GM18861 (cell line): ENCODE data around the gene PRICKLE3.
"Not testable (repeated sequence)": the region's sequence is repeated elsewhere in the genome, so short reads cannot be mapped to it uniquely, and the experiment has no call there.

Experiments used
- ATAC-seq: cut with Tn5 transposase; IDR thresholded peaks from one replicate; pipeline ENCODE4 v1.9.1; 2021; ENCODE audit not compliant: unreplicated experiment

The PRICKLE3 gene

GRCh38 chrX:49183701-49184281 is 2.4 kb downstream of the PRICKLE3 start:
- no peak for ATAC-seq

DNA sequence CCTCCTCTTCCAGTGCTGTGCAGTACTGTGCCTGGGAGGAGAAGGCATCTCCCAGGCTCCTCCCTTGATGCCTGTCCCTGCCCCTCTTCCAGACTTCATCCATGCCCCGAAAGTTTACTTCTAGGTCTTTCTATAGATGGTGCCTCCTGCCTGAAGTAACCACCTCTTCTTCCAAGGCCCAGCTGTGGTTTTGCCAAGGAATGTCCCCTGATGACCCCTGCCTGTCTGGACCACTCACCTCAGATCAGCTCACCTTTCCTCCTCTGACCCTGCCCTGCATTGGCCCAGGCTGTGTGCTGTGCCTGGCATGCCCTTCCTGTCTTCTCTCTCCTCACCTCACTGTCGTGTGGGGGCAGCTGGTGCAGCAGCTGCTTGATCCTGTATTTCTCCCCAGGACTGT is 6.8 kb downstream of the PRICKLE3 start:
- ATAC-seq, result no peak

- no peak for ATAC-seq
These were observed 7.6 kb downstream of the PRICKLE3 start for GRCh38 chrX:49178537-49178936.

- no peak for ATAC-seq
These were observed 8.2 kb downstream of the PRICKLE3 start for GRCh38 chrX:49177873-49178480.

- no peak for ATAC-seq
These were observed 8.8 kb downstream of the PRICKLE3 start for GRCh38 chrX:49177338-49177833.

DNA sequence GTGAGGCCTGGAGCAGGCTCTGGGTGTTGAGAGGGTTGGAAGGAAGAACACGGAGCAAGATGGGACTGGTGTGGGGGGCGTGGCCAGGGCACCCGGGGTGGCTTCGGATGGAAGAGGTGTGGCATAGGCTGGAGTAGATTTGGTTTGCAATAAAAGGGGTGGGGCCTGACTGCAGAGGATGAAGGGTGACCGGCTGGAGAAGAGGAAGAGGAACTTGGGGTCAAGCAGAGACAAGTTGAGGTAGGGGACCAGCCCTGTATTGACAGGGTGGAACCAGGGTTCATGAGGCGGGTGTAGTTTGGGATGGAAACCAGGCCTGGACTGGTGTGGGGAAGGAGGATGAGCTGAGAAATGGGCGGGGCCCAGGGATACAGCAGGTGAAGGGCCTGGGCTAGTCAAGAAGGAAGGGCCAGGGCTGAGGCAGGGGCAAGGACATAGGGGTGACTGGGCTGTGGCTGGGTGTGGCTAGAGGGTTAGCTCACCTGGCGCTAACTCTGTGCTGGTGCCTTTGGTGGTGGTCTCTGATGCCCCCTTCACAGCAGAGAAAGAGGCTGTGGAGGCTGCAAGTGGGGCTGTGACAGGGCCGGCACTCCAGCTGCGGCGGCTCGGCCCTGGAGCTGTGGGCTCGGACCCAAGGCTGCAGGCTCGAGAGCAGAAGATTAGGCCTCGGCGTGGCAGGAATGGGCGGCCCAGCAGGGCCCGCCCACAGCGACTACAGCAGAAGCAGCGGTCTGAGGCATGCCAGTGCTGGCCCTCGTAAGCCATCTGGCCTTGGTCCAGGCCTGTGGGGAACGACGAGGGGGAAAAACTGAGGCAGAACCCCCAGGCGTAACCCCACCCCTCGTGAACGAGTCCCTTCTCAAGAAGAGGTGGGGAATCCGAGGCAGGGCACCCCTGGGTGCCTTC is 9.5 kb downstream of the PRICKLE3 start:
- no peak for ATAC-seq

DNA sequence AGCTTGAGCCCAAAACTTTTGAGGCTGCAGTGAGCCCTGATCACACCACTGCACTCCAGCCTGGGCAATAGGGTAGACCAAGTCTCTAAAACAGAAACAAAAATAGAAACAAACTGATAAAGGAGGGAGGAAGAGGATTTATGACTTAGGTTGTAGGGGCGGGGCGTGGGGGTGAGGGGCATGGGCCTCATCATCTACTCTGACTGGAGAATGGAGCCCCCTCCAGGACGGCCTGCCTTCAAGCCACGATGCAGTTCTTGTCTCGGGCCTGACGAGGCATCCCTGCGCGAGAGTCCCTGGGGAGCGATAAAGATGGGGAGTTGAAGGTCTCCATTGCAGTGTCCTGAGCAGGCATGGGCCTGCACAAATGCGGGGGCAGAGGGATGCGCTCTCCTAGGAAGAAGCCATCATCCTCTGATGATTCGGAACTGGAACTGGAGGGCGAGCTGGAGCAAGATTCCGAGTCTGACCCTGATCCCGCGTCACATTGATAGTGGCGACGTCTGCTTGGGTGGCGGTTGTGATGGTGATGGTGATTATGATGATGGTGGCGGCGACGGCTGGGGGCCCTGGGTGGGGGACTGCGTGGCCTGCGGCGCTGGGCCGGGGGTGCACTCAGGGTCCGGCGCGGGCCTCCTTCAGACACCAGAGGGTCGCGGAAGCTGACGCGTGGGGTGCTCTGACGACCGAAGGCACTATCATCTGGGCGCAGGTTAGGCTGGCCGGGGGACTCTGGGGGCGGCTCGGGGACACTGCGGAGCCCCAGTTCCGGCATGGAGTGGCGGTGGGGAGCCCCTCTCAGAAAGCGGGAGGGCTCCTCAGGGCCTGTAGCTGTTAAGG is 10.5 kb downstream of the PRICKLE3 start:
- ATAC-seq, result no peak

DNA sequence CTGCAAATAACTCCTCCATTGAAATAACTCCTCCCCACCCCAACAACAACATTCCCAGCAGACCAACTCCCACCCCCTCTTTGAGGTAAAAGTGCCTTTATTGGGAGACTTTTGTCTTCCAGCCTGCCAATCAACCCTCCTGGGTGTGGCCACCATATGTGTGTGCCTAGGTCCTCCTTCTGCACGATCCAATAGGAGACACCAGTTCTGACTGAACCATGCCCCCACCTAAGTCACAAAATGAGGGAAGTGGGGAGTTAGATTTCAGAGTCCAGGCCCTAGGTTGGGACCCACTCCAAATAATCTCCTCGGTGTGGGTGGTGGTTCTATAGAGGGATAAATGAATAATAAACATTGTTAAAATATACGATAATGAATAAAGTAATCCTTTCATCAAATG is 11.4 kb downstream of the PRICKLE3 start:
- no peak for ATAC-seq

- not testable (repeated sequence) for ATAC-seq
These were observed 12.6 kb downstream of the PRICKLE3 start for GRCh38 chrX:49173544-49173943.

GRCh38 chrX:49172280-49172780 is 13.8 kb downstream of the PRICKLE3 start:
- peak; percentile 70 for ATAC-seq

- ATAC-seq, result no peak
These were observed 14.4 kb downstream of the PRICKLE3 start, which contains the start of gene PLP2 for GRCh38 chrX:49171752-49172279. PLP2 (plus strand) TSS chrX:49171898; CDS start chrX:49172001, 103 bp downstream.

- ATAC-seq, result no peak
These were observed 18.4 kb downstream of the PRICKLE3 start for GRCh38 chrX:49167740-49168108.

DNA sequence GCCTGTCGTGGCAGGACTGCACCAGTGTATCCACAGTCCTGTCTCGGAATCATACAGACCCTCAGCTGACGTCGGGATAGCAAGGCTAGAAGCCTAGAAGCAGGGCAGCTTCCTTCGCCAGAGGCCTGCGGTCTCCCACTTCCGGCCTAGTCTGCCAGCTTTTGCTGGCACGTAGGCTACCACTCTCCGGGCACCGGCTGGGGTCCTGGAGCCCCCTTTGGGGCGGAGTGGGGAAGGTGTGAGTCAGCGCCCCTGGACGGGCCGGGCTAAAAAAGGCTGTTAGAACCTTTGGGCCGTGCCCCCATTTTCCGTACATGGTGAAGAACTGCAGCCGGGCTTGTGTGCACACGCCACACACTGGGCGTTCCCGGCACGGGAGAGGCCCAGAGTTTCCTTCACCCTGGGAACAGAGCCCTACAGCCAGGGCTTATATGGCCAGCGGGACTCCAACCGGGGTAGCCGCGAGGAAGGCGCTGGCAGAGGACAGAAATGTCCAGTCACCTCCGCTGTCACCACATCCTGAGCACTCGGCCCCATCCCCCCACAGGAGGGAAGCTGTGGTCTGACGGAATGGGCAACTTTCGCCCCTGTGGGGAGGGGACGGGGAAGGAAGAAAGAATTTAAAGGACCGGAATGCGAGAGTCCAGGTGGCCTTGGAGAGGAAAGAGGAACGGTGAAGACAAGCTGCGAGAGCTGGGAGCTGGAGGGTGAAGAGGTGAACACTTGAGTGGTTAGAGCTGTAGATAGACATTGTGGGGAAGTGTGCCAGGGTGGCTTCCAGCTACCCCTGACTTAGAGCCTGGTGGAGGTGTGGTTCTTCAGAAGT is 19.0 kb downstream of the PRICKLE3 start:
- ATAC-seq, result peak; percentile 26

- ATAC-seq, result peak; percentile 24
These were observed 20.0 kb downstream of the PRICKLE3 start for GRCh38 chrX:49165901-49166881.

DNA sequence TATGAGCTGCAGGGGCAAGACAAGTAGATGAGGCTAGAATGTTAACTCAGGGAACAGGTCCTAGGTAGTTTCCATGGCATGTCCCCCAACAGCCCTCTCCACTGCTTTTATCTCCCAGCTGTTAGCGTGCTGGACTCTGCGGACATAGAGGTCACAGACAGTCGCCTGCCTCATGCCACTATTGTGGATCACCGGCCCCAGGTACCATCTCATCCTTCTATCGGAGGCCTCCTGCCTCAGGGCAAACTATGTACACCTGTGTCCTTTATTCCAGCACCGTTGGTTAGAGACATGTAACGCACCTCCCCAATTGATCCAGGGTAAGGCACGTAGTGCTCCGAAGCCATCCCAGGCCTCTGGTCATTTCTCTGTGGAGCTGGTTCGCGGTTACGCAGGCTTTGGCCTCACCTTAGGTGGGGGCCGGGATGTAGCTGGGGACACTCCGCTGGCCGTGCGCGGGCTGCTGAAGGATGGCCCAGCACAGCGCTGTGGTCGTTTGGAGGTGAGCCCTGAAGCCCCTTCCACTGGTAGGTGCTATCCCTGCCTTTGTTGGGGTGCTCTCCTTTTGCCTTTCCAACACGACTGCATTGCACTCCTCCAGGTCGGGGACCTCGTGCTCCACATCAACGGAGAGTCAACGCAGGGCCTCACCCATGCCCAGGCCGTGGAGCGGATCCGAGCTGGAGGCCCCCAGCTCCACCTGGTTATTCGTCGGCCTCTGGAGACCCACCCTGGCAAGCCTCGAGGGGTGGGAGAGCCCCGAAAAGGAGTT is 21.4 kb downstream of the PRICKLE3 start:
- ATAC-seq, result no peak

DNA sequence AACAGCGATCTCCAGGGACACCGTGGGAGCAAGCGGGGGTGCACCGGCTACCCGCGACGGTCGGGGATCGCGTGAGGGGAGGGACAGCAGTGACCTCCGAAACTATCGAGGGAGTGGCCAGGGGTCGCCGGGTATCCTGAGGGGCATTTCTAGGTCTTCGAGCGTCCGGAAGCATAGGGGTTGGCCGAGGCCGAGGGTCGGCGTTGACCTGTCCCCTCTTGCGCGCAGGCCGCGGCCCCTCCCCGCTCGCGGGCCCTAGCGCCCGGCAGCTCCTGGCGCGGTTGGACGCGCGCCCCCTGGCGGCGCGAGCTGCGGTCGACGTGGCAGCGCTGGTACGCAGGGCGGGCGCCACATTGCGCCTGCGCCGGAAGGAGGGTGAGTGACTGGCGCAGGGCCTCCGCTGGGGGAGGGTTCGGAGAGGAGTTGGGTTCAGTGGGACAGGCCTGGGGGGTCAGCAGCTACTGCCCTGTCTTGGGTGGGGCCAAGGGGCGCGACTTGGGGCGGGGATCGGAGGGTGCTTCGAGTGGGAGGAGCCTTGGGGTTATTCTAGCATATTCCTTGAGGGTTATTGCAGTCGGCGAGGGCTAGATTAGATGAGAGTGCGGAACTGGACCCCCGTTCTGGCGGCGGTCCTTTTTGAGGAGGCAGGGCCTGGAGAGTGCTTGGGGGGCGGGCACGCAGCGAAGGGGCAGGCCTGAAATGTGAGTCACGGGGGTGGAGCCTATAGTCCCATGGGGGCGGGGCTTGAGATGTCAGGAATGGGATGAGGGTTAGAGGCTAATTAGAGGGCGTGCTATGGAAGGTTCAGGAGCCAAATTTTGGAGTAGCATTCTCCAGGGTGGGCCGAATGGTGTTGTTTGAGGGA is 22.4 kb downstream of the PRICKLE3 start:
- peak; percentile 45 for ATAC-seq

GRCh38 chrX:49162620-49163019 is 23.6 kb downstream of the PRICKLE3 start, which contains the start of gene MAGIX:
MAGIX (plus strand) TSS chrX:49162758; CDS start chrX:49162890, 132 bp downstream.
- no peak for ATAC-seq
